Limb (tissue), 2 donors: Measurements from ENCODE around the gene MYH8.

Experiments
- DNase-seq, 2 donors: peaks; one replicate each; pipeline ENCODE4 v3.0.0-alpha.2; 2016; ENCODE audit errors: extremely low spot score in 2 of 2

Gene MYH8

DNA sequence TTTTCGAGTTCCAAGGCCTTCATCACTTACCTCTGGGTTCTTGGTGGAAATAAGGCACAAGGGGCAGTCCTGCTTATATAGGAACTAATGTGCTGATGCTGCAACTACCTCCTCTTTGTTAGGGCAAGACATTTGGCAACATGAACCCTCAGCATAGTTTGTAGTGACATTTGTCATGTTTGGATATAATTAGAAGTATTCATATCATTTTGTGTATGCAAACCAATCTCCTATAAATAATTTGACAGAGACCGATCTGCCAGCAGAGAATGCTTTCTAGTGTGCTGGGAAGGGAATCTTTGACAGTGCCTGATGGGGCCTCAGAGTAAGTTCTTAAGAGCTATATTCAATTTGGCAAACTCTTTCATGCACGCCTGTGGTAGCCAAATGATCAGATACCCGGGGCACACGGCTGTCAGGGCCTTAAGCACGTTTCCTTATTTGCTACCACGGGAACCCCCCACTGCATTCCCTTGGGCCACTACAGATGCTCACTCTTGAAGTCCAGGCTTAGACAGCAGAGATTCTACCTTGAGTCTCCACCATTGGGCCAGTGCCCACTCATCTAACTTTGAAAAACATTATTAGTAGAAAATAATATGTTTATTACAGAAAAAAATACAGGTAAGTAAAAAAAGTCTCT lies at the start of gene MYH8:
Gene MYH8, minus strand, starts transcription at position 51 of the 643 bp plus-strand sequence. CDS start 1,723 bp downstream, outside the sequence.
- no peak for DNase-seq

DNA sequence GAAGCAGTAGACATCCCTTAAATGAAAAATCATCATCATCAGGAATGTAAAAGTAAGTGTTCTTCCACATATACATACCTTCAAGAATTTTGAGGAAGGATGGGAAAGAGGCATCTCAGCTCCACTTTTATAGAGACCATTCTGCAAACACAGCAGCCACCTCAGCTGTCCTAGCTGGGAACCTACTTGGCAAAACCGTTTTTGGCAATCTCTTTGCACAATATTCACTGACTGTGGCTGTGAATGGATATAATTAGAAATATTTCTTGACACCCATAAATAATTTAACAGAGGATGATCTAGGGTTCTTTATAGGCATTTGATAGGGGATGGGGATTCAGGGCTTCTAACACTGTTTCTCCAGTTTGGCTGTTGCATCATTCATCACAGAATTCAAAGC lies 47.7 kb upstream of the MYH8 start, which contains the start of gene MYH4:
Gene MYH4, minus strand, starts transcription at position 101 of the 400 bp plus-strand sequence. CDS start 2,814 bp downstream, outside the sequence.
- DNase-seq, result no peak

DNA sequence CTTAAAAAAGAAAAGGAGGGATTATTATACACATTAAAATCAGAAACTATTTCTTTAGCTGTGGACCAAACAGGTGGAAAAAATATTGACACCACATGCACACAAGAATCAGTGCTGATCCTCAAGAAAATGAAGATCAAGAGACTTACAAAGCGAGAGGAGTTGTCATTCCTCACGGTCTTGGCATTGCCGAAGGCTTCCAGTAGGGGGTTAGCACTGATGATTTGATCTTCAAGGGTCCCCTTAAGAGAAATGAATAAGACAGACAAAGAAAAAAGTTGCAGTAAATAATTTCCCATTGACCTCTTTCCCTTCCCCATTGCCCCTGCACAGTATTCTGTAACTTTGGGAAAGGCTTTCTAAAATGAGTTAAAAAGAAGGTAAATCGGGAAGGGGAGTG lies 41.7 kb upstream of the MYH8 start:
- DNase-seq, result no peak

DNA sequence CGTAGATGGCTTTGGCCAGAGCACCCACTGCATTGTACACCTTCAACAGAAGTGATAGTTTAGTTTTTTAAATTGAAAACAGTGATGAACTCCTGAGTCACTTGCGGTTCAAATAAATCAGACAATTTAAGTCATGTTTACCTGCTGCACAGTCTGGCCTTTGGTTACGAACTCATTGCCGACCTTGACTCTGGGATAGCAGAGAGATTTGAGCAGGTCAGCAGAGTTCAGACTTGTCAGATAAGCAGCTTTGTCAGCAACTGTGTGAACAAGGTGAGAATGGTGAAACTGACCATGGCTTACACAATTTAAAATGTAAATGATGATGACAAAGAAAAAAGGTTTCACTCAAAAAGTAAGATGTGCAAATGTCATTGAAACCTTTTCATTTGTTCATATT lies 38.3 kb upstream of the MYH8 start:
- DNase-seq, result no peak

DNA sequence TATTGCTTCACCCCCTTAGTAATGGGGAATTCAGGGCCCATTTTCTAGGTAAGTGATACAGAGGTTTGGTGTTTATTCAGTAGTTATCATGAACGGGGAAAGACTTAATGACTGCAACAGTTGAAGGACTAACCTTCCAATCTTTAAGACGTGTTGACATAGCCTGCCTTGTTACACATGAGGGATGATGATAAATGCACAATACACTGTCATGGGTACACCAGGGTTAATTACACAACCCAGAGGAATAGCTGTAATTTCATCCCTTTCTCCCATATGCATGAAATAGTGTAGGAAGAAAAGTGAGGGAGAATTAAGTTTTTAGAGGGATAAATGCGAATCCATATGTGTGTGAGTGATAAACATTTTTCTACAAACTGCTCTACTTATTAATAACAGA lies 37.0 kb upstream of the MYH8 start:
- DNase-seq, result no peak

DNA sequence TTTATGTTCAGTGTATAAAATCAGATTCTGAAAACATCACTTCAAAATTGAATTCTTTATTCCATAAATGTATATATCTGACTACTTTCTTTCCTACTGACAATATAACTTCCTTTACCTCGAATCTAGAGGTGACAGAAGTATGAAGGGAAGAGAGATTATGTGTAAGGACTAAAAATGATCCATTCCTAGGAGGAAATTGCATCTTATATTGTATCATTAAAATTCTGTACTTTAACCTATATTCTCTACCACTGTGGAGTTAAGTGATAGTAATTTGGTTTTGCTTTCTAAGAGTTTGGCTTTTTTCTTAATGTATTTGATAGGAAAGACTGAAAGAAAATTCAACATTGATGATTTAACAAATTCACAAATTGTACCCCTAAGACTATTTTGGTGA lies 36.2 kb upstream of the MYH8 start:
- DNase-seq, result no peak

DNA sequence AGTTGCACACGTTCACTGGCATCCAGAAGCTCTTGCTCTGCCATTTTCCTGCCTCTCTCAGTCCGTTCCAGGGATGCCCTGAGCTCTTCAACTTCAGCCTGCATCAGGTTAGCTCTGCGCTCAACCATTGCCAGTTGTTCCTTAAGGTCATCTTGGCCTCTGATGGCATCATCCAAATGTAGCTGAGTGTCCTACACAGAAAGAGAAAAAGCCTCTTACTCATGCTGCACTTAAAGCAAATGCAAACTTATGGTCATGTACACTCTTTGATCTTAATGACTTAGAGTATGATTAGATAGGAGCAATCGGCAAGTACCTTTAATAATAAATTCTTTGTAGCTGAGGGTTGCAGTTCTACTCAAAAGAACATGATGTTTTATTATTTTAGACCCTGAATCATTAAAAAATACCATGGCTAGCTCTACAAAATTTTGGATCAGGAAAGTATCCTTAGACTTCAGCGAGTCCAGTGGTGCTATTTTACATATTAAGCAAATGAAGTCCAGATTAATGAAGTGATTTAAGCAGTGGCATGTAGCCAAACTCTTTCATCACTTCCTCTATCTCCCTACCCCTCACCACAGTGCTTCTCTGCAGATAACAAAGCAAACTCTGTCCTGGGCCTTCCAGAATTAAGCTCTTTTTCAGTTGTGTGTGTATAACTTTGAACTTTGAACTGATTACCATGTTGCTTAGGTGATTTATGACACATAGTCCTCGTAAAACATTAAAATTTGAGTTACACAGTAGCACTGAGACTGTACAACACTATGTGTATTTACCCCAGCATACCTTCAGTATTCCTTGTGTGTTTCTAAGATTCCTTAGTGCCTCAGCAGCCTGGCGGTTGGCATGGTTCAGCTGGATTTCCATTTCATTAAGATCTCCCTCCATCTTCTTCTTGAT lies 25.5 kb upstream of the MYH8 start:
- DNase-seq, result no peak

DNA sequence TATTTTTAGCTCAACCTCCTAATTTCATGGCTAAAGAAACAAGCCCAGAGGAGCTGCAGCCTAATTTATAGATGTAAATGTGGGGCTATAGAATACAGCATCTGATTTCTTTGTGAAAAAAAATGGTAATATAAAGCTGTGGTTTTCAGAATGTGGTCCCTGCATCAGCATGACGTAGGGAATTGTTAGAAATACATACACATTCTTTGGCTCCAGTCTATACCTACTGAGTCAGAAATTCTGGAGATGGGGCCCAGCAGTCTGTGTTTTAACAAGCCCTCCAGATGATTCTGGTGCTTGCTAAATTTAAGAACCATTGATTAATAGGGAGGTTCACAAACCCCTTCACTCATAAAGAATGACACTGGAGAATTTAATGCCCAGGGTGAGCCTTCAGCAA lies 18.1 kb upstream of the MYH8 start:
- DNase-seq, result no peak

DNA sequence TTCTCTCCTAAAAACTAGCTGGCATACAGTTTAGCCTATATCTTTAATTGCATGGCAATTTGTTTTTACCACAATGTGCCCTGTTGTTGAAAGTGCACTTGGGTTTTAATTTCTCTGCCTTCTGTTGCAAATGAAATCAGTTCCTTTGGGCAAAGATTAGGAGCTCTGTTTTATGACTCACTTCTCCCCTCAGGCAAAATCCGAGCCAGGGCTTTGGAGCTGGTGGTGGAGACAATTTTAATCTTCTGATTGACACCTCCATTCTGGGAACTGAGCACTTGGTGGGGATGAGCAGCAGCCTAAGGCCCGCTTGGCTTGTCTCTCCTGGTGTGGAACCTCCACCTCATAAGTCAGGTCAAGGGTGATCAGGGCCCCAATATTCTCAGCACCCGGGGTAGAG lies 13.3 kb upstream of the MYH8 start:
- DNase-seq, result no peak

DNA sequence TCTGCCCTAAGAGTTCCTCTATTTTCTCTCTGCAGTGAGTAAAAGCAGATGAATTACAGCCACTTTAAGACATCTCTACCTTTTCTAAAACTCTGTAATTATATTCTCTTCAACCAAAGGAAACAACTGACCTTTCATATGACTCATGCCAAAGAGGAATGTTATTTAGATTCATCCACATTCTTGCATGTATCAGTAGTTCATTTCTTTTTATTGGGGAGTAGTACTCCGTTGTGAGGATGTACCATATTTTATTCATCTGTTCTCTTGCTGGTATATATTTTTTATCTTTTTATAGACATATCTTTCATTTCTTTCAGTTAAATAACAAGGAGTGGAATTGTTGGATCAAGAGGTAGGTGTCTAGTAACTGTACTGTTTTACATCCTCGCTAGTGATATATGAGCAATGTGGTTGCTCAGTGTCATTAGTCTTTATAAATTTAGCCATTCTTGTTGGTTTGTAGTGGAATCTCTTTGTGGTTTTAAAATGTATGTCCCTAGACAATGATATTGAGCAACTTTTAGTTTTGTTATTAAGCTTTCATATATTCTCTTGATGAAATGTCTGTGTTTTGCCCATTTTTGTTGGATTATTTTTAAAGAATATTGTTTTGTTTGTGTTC lies 7.8 kb upstream of the MYH8 start:
- no peak for DNase-seq

DNA sequence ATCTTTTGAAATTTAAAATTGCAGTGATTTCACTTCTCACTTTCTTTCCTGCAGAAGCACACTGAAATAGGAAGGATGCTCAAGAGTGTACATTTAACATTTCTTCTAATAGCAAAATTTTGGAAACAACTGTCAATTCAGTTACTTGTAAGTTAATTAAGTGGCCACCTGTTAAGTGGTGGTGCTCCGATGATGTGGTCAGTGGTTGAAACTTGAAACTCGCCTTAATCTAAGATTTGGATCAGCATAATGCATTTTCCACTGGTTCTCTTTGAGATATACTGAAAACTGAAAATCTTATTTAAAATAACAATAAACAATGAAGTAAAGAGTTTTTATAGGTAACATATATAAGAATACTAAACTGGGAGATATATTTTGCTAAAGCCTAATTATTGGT lies 7.0 kb upstream of the MYH8 start:
- no peak for DNase-seq

DNA sequence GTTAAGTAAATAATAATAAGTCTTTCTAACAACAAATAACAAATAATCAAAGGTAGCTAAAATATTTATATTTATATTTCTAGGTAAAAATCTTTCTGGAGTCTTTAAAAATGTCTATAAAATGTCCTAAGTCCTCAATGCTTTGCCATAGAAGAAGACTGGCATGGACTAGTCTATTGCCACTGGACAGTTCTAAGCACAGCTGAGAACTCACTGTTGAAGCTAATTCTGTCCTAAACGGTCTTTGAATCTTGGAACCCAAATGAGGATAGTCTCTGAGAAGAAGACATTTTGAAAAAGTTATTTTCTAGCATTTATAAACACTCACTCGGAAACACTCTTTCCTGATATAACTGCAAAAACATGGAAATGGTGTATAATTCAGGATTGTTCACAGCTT lies 539 bp downstream of the MYH8 start:
- no peak for DNase-seq

DNA sequence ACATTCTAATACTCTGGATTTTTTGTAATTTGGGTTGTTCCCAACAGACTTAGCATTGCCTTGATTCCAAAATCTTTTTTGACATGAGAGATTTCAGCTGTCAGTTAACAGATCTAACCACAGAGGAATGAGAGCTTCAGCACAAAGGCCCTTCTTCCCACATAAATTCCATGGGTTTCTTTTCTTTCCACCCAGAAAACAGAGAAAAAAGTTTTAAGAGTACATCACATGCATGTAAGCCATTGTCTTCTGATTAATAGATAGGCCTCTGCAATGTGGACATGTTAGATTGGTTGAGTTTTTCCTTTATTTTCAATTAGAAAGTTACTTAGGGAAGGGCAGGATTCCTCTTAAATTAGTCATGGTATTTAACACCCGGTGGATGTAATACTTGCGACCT lies 939 bp downstream of the MYH8 start:
- no peak for DNase-seq

DNA sequence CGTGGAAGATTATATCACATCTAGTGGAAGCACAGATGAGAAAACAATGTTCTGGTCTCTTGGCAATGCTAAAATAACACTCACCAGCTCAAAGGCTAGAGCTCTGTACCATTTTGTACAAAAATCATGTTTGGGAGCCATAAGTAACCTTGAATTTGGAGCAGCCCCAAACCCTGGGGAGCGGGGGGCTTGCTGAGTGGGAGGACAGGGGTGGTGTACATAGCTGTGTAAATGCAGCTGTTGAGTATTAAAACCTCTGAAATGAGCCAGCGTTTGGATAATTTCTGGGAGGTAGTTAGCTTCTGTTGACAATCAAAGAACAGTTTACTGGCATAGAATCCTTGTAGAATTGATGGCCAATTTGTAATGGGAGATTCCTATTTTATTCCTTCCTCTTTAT lies 4.3 kb downstream of the MYH8 start:
- peak in 1 of 2 donors; percentile 26 for DNase-seq

DNA sequence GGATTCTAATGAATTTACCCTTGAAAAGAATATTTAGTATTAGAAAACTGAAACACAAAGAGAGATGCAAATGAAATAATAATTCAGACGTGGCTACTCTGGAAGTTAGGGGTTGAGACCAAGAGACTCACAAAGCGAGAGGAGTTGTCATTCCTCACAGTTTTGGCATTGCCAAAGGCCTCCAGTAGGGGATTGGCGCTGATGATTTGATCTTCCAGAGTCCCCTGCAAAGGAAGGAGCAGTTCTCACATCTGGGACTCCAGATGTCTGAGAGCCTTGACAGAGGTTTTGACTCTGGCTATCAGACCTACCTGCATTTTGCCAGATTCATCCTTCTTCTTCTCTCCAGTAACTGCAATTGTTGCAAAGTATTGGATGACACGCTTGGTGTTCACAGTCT lies 6.6 kb downstream of the MYH8 start:
- DNase-seq, result no peak

DNA sequence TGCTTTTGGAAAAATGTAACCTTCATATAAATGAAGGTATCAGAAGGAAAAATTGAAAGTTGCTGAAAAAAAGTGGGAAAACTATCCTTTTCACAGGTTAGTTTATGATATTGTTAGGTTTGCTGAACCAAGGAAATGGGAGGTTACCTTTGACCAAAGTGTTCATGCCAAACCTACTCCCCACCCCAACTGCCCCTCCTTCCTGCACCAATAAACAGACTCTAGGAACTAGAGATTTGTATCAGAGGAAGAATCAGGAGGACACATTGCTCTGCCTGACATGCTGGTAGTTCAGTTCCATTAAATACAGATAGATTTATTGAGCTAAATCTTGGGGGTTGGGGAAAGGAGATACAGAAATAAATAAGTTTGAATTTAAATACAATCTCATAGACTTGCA lies 18.2 kb downstream of the MYH8 start:
- DNase-seq, result no peak

DNA sequence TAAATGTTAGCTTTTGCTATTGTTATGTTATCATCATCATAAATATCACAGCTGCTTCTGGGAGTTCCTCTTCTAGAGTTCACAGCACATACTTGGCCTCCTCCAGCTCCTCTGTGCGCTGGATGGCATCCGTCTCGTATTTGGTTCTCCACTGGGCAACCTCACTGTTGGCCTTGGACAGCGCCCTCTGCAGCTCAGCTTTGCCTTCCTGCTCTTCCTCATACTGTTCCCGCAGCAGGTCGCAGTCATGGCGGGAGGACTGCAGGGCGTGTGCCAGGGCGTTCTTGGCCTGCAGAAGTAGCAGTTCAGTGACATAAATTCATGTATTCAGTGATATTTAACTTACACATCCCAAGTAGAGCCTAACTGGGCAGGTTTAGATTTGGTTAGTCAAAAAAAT lies 23.4 kb downstream of the MYH8 start:
- DNase-seq, result no peak

DNA sequence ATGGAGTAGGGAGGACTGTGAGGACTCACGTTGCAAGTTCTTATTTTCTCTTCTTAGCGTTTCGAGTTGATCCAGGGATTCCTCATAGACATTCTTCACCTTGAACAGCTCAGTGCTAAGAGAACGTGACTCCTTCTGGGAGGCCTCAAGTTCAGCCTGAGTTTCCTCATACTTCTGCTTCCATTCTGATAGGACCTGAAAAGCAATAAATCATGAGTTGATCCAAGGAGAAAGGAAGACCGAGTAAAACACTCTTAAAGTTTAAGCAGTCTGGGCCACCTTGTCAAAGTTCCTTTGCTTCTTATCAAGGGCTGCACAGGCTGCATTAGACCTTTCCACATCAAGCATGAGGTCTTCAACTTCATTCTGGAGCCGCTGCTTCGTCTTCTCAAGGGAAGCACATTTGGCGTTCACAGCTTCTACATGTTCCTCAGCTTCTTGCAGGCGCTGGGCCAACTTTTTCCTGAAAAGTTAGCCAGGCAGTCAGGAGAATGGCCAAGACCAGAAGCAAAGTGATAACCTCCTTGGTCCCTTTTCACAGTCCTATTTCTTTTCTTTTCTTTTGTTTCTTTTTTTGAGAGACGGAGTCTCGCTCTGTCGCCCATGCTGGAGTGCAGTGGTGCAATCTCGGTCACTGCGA lies 25.1 kb downstream of the MYH8 start:
- no peak for DNase-seq

DNA sequence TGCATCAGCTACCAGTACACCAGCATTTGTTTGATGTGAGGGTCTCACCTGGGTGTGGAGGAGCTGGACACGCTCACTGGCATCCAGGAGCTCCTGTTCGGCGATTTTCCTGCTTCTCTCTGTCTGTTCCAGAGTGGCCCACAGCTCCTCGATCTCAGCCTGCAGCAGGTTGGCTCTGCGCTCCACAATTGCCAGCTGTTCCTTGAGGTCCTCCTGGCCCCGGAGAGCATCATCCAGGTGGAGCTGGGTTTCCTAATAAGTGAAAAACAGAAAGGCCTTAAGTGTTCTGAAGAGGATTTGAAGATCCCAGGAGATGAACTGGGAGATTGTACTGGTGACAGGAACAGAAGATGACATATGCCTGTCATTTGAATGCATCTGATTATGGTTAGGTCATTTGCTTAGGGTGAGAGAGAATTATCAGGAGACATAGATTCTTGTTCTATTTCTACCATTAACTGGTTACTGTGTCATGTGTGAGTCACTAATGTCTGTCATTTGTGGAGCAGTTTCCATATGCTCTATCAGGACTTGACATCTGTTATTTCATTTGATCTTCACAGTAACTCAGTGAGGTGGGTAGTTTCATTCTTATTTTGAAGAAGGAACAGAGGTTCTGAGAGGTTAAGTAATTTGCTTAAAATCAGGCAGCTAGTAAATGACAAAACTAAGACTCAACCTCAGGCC lies 27.4 kb downstream of the MYH8 start:
- DNase-seq, result no peak

DNA sequence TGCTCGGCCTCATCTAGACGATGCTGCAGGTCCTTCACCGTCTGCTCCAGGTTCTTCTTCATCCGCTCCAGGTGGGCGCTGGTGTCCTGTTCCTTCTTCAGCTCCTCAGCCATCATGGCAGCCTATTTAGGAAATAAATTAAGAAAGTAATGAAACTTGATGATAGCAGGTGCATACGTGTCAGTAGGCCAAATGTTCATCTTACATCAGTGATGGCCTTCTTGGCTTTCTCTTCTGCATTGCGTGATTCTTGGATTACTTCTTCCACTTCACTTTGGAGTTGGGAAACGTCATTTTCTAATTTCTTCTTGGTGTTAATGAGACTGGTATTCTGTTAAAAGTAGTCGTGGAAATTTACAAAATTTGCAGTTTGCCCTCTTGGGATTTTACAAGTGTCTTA lies 28.9 kb downstream of the MYH8 start:
- DNase-seq, result no peak

DNA sequence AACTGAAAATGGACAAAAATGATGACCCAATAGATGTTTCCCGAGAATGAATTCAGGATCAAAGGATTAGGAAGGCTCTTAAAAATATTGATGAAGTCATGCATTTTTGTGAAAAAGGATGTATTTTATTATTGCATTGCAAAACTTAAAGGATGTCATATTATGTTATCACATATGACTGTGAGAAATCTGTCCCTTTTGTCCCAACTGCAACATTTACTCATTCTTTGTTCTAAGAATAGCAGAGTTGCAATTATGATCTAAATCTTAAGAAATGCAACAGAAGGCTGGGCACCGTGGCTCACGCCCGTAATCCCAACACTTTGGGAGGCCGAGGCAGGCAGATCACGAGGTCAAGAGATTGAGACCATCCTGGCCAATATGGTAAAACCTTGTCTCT lies 35.9 kb downstream of the MYH8 start:
- DNase-seq, result no peak
